ENCODE measurements around the gene GPAT3.
A peak's percentile ranks its signal among the peaks of the same experiment; 100 is the strongest.
"Not testable (repeated sequence)": the region's sequence is repeated elsewhere in the genome, so short reads cannot be mapped to it uniquely, and the experiment has no call there.

The GPAT3 gene

DNA sequence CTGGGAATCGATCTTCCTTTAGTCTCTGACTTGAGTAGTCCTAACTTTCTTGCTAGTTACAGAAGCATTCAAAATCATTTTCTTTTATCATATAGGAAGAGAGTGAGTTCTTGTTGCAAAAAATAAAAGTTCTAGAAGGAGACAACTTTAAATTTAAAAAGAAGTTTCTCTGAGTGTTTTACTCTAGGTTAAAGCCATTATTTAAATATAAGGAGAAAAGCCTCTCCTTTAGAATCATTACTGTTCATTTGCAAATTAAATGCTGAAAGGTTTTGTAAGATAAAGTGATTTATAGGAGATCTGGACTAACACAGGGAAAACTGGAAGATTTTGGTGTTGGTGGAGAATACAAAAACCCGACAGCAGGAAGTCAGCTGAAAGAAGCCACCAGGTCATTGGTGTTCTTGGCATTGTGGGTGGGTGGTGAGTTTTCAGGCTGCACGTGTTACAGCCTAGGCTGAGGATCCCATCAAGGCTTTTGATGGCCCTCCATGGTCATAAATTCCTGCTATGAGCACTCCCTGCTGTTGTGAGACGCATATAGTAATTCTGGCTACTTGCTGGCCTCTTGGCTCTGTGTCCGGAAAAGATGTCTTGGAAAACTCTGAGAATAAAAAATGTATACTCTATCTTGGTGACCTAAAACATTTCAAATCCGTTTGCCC, 81.6 kb downstream of the GPAT3 start:
- POLR2A ChIA-PET: no interaction called here
- Histone ChIP-seq H3K4me1 (ENCODE audit: control extremely low read depth in 1 of 4, control insufficient read depth in 4 of 4, insufficient read depth in 4 of 4, low read length in 3 of 4) (peaks cover 11 to 38% (median 24%) of the 10 kb centered on the region in 4 experiments), H3K9me3 (ENCODE audit: control extremely low read depth in 1 of 5, control insufficient read depth in 4 of 5, insufficient read depth in 2 of 5, low read depth in 1 of 5, low read length in 4 of 5) (peaks cover 0 to 33% (median 13%) of the 10 kb centered on the region in 5 experiments), H3K27ac (ENCODE audit: insufficient read depth in 1 of 2, low read depth in 1 of 2, low read length in 2 of 2, poor library complexity in 1 of 2, severe bottlenecking in 2 of 2) (no peak overlapping the region), H3K4me3 (ENCODE audit: control insufficient read depth in 1 of 7, extremely low read depth in 1 of 7, insufficient read depth in 4 of 7, low read depth in 2 of 7, low read length in 6 of 7) (no peak overlapping the region), H3K27me3 (replicated peaks in 2 of 5; ENCODE audit: control insufficient read depth in 4 of 5, insufficient read depth in 5 of 5, low read length in 4 of 5) (no peaks in the 10 kb centered on the region), H3K36me3 (ENCODE audit: control insufficient read depth in 4 of 4, insufficient read depth in 4 of 4, low read length in 3 of 4) (no peaks in the 10 kb centered on the region)
- no peak for DNase-seq
- WGBS (ENCODE audit: insufficient coverage): 80% methylated on average over 3 of the region's 6 CpGs
- CTCF ChIA-PET: interaction anchor here (1.1 to 2.9 kb wide), 4 partner anchors 11 to 62 kb away, joined by 3 to 12 read pairs (median 5); no protein-coding TSS in a partner anchor

DNA sequence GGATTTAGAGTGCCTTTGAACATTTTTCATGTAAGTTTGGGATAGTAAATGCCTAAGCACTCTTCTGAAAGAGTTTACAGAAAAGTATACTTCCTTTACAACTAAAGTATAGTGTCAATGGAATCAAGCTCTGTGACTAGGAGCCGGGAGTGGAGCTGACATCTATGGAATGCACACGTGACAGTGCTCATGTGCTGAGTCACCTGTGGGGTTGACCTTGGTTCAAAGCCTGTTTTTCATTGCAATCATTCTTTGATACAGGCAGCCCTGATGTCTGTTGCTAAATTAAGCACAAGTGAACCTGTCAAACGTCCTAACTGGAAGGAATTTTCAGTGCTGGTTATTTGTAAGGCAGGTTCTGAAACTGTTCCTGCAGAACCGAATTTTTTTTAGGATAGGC, 82.5 kb downstream of the GPAT3 start:
- peak in 2 of 3 donors; percentile 19 to 40 for DNase-seq
- Histone ChIP-seq H3K4me3 (ENCODE audit: control insufficient read depth in 1 of 7, extremely low read depth in 1 of 7, insufficient read depth in 4 of 7, low read depth in 2 of 7, low read length in 6 of 7) (peak overlapping the region in 1 of 7 experiments; percentile 35), H3K4me1 (ENCODE audit: control extremely low read depth in 1 of 4, control insufficient read depth in 4 of 4, insufficient read depth in 4 of 4, low read length in 3 of 4) (peaks cover 11 to 38% (median 24%) of the 10 kb centered on the region in 4 experiments), H3K9me3 (ENCODE audit: control extremely low read depth in 1 of 5, control insufficient read depth in 4 of 5, insufficient read depth in 2 of 5, low read depth in 1 of 5, low read length in 4 of 5) (peaks cover 0 to 33% (median 14%) of the 10 kb centered on the region in 5 experiments), H3K36me3 (ENCODE audit: control insufficient read depth in 4 of 4, insufficient read depth in 4 of 4, low read length in 3 of 4) (no peaks in the 10 kb centered on the region), H3K27ac (ENCODE audit: insufficient read depth in 1 of 2, low read depth in 1 of 2, low read length in 2 of 2, poor library complexity in 1 of 2, severe bottlenecking in 2 of 2) (no peak overlapping the region), H3K27me3 (replicated peaks in 2 of 5; ENCODE audit: control insufficient read depth in 4 of 5, insufficient read depth in 5 of 5, low read length in 4 of 5) (no peaks in the 10 kb centered on the region)
- WGBS (ENCODE audit: insufficient coverage): 7% methylated on average over 4 of the region's 4 CpGs
- ChIA-PET CTCF (interaction anchor here (0.8 to 2.9 kb wide), 6 partner anchors 10 to 63 kb away, joined by 3 to 12 read pairs (median 4); no protein-coding TSS in a partner anchor), POLR2A (no interaction called here)

DNA sequence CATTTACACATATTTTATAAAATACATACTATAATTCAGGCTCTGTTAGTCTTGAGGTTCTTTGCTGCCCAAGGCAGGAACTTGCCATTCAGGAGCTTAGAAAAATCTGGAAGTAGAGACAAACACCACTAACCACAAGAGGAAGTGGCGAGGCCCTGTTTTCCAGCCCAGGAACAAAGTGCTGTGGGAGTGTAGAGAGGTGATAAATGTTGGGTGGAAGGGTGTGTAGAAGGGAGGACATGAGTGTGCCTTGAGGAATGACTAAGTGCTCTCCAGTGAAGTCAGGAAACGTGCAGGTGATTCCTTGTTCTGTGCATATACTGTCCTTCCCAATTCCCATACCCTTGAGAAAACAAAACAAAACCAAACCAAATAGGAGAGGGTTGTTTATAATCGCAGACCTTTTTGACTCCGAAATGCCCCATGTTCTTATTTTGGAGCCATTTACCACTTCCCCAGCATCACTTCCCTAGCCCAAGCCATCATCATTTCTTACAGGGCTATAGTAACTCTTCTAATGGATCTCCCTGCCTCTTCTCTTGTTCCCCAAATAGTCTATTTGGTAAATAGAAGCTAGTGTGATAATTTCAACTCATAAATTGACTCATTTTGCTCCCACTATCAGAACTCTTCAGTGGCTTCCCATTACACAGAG, 83.2 kb downstream of the GPAT3 start:
- DNase-seq: peak; percentile 73 to 86 (median 82)
- ChIA-PET CTCF (interaction anchor here (0.8 to 2.9 kb wide), 8 partner anchors 10 to 64 kb away, joined by 3 to 12 read pairs (median 3); no protein-coding TSS in a partner anchor), POLR2A (no interaction called here)
- 0% methylated on average over 2 of the region's 4 CpGs for WGBS (ENCODE audit: insufficient coverage)
- H3K27me3 ChIP-seq (replicated peaks in 2 of 5; ENCODE audit: control insufficient read depth in 4 of 5, insufficient read depth in 5 of 5, low read length in 4 of 5): no peaks in the 10 kb centered on the region
- H3K36me3 ChIP-seq (ENCODE audit: control insufficient read depth in 4 of 4, insufficient read depth in 4 of 4, low read length in 3 of 4): no peaks in the 10 kb centered on the region
- peaks cover 0 to 28% (median 11%) of the 10 kb centered on the region in 5 experiments for H3K9me3 ChIP-seq (ENCODE audit: control extremely low read depth in 1 of 5, control insufficient read depth in 4 of 5, insufficient read depth in 2 of 5, low read depth in 1 of 5, low read length in 4 of 5)
- peaks cover 11 to 38% (median 24%) of the 10 kb centered on the region in 4 experiments for H3K4me1 ChIP-seq (ENCODE audit: control extremely low read depth in 1 of 4, control insufficient read depth in 4 of 4, insufficient read depth in 4 of 4, low read length in 3 of 4)
- peak overlapping the region in 4 of 7 experiments; percentile 22 to 35 (median 28) for H3K4me3 ChIP-seq (ENCODE audit: control insufficient read depth in 1 of 7, extremely low read depth in 1 of 7, insufficient read depth in 4 of 7, low read depth in 2 of 7, low read length in 6 of 7)
- H3K27ac ChIP-seq (ENCODE audit: insufficient read depth in 1 of 2, low read depth in 1 of 2, low read length in 2 of 2, poor library complexity in 1 of 2, severe bottlenecking in 2 of 2): peak overlapping the region in 1 of 2 experiments; percentile 56

DNA sequence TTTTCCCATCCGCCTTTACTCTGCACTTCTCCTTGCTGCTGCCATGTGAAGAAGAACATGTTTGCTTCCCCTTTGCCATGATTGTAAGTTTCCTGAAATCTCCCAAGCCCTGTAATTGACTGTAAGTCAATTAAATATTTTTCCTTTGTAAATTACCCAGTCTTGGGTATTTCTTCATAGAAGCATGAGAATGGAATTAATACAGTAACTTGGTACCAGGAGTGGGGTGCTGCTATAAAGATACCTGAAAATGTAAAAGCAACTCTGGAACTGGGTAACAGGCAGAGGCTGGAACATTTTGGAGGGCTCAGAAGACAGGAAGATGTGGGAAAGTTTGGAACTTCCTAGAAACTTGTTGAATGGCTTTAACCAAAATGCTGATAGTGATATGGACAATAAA, 86.2 kb downstream of the GPAT3 start:
- WGBS (ENCODE audit: insufficient coverage): no CpG with 5 or more reads among the region's 1 CpG

DNA sequence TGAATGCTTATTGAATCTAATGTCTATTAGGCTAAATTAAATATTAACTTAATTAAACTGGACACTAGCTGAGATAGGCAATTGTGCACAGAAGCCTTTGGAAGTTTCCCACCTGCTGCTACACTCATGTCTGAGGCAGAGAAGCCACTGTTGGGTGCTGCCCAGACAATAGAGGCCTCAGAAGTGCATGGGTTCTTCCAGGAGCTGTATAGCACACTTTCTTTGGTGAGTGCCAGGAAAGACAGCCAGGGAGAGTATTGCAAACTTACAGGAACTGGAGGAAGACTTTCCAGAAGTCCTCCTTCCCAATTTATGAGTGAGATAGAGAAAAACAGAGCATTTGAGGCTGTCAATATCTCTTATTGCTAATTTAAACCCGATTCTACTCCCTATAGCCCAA, 89.9 kb downstream of the GPAT3 start:
- no peak for DNase-seq
- Histone ChIP-seq H3K4me1 (ENCODE audit: control extremely low read depth in 1 of 4, control insufficient read depth in 4 of 4, insufficient read depth in 4 of 4, low read length in 3 of 4) (peaks cover 6 to 19% (median 11%) of the 10 kb centered on the region in 4 experiments), H3K4me3 (ENCODE audit: control insufficient read depth in 1 of 7, extremely low read depth in 1 of 7, insufficient read depth in 4 of 7, low read depth in 2 of 7, low read length in 6 of 7) (no peak overlapping the region), H3K27me3 (replicated peaks in 2 of 5; ENCODE audit: control insufficient read depth in 4 of 5, insufficient read depth in 5 of 5, low read length in 4 of 5) (no peaks in the 10 kb centered on the region), H3K36me3 (ENCODE audit: control insufficient read depth in 4 of 4, insufficient read depth in 4 of 4, low read length in 3 of 4) (no peaks in the 10 kb centered on the region), H3K27ac (ENCODE audit: insufficient read depth in 1 of 2, low read depth in 1 of 2, low read length in 2 of 2, poor library complexity in 1 of 2, severe bottlenecking in 2 of 2) (no peak overlapping the region), H3K9me3 (ENCODE audit: control extremely low read depth in 1 of 5, control insufficient read depth in 4 of 5, insufficient read depth in 2 of 5, low read depth in 1 of 5, low read length in 4 of 5) (peaks cover 0 to 24% (median 3%) of the 10 kb centered on the region in 5 experiments)
- ChIA-PET CTCF (no interaction called here), POLR2A (no interaction called here)
- WGBS (ENCODE audit: insufficient coverage): no CpG with 5 or more reads among the region's 1 CpG

More for the DNA sequence above, 86.2 kb downstream of the GPAT3 start:
- H3K36me3 ChIP-seq (ENCODE audit: control insufficient read depth in 4 of 4, insufficient read depth in 4 of 4, low read length in 3 of 4); POLR2A ChIA-PET; H3K4me3 ChIP-seq (ENCODE audit: control insufficient read depth in 1 of 7, extremely low read depth in 1 of 7, insufficient read depth in 4 of 7, low read depth in 2 of 7, low read length in 6 of 7); H3K27ac ChIP-seq (ENCODE audit: insufficient read depth in 1 of 2, low read depth in 1 of 2, low read length in 2 of 2, poor library complexity in 1 of 2, severe bottlenecking in 2 of 2); H3K27me3 ChIP-seq (replicated peaks in 2 of 5; ENCODE audit: control insufficient read depth in 4 of 5, insufficient read depth in 5 of 5, low read length in 4 of 5); DNase-seq: not testable (repeated sequence)
- H3K4me1 ChIP-seq (ENCODE audit: control extremely low read depth in 1 of 4, control insufficient read depth in 4 of 4, insufficient read depth in 4 of 4, low read length in 3 of 4): peaks cover 11 to 38% (median 24%) of the 10 kb centered on the region in 4 experiments
- CTCF ChIA-PET: interaction anchor here (1.0 kb wide), 1 partner anchor 19 kb away, joined by 3 read pairs; no protein-coding TSS in a partner anchor
- peaks cover 0 to 24% (median 3%) of the 10 kb centered on the region in 5 experiments for H3K9me3 ChIP-seq (ENCODE audit: control extremely low read depth in 1 of 5, control insufficient read depth in 4 of 5, insufficient read depth in 2 of 5, low read depth in 1 of 5, low read length in 4 of 5)

DNA sequence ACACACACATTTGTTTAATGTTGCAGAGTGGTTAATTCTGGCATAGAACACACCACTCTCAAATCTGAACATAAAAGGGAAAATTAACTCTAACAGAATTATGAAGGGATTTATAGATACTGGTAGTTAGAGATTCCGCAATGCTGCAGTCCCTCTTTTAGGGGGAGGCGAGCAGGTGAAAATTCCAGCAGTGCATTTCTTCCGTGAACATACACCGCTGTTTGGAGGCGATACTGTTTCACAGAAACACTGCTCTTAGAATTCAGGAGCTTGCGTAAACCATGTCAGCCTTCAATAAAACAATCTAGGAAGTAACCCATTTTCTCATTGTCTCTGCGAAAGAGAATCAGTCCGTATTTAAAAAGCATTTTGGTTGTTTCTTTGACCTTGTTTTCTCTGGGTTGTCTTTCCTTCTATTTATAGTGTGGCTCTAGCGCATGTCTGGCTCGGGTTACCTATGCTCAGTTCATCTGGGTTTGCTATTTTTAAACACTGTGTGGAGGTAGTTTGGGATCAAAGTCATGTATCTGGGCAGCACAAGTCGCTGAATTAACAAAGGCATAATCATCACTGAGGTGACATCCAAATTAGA, 90.4 kb downstream of the GPAT3 start:
- WGBS (ENCODE audit: insufficient coverage): 100% methylated on average over 8 of the region's 11 CpGs
- H3K36me3 ChIP-seq (ENCODE audit: control insufficient read depth in 4 of 4, insufficient read depth in 4 of 4, low read length in 3 of 4): no peaks in the 10 kb centered on the region
- no peaks in the 10 kb centered on the region for H3K27me3 ChIP-seq (replicated peaks in 2 of 5; ENCODE audit: control insufficient read depth in 4 of 5, insufficient read depth in 5 of 5, low read length in 4 of 5)
- no peak overlapping the region for H3K4me3 ChIP-seq (ENCODE audit: control insufficient read depth in 1 of 7, extremely low read depth in 1 of 7, insufficient read depth in 4 of 7, low read depth in 2 of 7, low read length in 6 of 7)
- peaks cover 0 to 19% (median 3%) of the 10 kb centered on the region in 5 experiments for H3K9me3 ChIP-seq (ENCODE audit: control extremely low read depth in 1 of 5, control insufficient read depth in 4 of 5, insufficient read depth in 2 of 5, low read depth in 1 of 5, low read length in 4 of 5)
- peaks cover 10 to 20% (median 15%) of the 10 kb centered on the region in 4 experiments for H3K4me1 ChIP-seq (ENCODE audit: control extremely low read depth in 1 of 4, control insufficient read depth in 4 of 4, insufficient read depth in 4 of 4, low read length in 3 of 4)
- no peak for DNase-seq
- POLR2A ChIA-PET: no interaction called here
- H3K27ac ChIP-seq (ENCODE audit: insufficient read depth in 1 of 2, low read depth in 1 of 2, low read length in 2 of 2, poor library complexity in 1 of 2, severe bottlenecking in 2 of 2): no peak overlapping the region
- CTCF ChIA-PET: no interaction called here

Measured in common myeloid progenitor, CD34-positive (primary cell).